Breast epithelium (tissue), 4 donors: ENCODE measurements around the gene DCBLD1. TPM values are rescaled to one million over a fixed set of nuclear protein-coding genes. Genes with fewer than 3 reads are reported as not detected.

Experiments
- DNase-seq, 2 donors: peaks; one replicate each; pipeline ENCODE4 v3.0.0-alpha.2; 2019; ENCODE audit warnings: low spot score in 2 of 2
- H3K27ac ChIP-seq, 2 donors: fragments of 200-600 bp; sonication (generic) in 1 of 2; one replicate each; pipeline ENCODE4 v1.5.1; 2016 to 2019; ENCODE audit warnings: mild to moderate bottlenecking in 1 of 2
- H3K27me3 ChIP-seq, 2 donors: fragments of 200-600 bp; sonication (generic) in 1 of 2; one replicate each; pipeline versions ENCODE4 v1.5.1 to v1.6.0; 2017 to 2019; ENCODE audit warnings: control low read depth in 1 of 2, mild to moderate bottlenecking in 1 of 2
- H3K36me3 ChIP-seq: fragments of 200-600 bp; one replicate; pipeline ENCODE4 v1.5.1; 2019
- H3K4me1 ChIP-seq, 2 donors: fragments of 200-600 bp; sonication (generic); one replicate each; pipeline ENCODE4 v1.5.1; 2016 to 2019; ENCODE audit warnings: control low read depth in 1 of 2
- H3K4me3 ChIP-seq, 3 donors: fragments of 200-600 bp; sonication (generic); 1 replicate in 2 of 3; 2 replicates in 1 of 3; pipeline ENCODE4 v1.5.1; 2016 to 2019; ENCODE audit warnings: mild to moderate bottlenecking in 3 of 3, moderate library complexity in 2 of 3
- H3K9me3 ChIP-seq, 2 donors: fragments of 200-600 bp; sonication (generic) in 1 of 2; one replicate each; pipeline ENCODE4 v1.5.1; 2016 to 2019; ENCODE audit warnings: control low read depth in 1 of 2
- CTCF ChIP-seq, 3 donors: fragments of 450-650 bp; IDR thresholded peaks; one replicate each; pipeline ENCODE4 v1.5.1; 2016 to 2017; ENCODE audit warnings: antibody characterized with exemption in 3 of 3, mild to moderate bottlenecking in 3 of 3, moderate library complexity in 3 of 3
- POLR2A ChIP-seq: fragments of 450-650 bp; IDR thresholded peaks from one replicate; pipeline ENCODE4 v1.6.1; 2016; ENCODE audit warnings: antibody characterized with exemption, mild to moderate bottlenecking, moderate library complexity
- POLR2AphosphoS5 ChIP-seq, 3 donors: sonication (generic); formaldehyde crosslinking; IDR thresholded peaks; one replicate each; pipeline ENCODE4 v1.6.1; 2017; ENCODE audit warnings: antibody characterized with exemption in 3 of 3
- intact Hi-C: fragments of 100-400 bp; cut with DNase I; formaldehyde crosslinking; loops from one replicate; pipeline ENCODE4 v1.15.1; 2023; ENCODE audit warnings: low total_unique reads
- total RNA-seq, 3 donors: library from RNA; depleted of rRNA; stranded (reverse); fragments of >200 nt; gene quantifications; one replicate each; pipeline ENCODE4 v1.1.0, GENCODE V29; 2016

The DCBLD1 gene
- total RNA-seq, 3 donors from 2014 or later: 10.4 to 16.0 (median 11.8) TPM

DNA sequence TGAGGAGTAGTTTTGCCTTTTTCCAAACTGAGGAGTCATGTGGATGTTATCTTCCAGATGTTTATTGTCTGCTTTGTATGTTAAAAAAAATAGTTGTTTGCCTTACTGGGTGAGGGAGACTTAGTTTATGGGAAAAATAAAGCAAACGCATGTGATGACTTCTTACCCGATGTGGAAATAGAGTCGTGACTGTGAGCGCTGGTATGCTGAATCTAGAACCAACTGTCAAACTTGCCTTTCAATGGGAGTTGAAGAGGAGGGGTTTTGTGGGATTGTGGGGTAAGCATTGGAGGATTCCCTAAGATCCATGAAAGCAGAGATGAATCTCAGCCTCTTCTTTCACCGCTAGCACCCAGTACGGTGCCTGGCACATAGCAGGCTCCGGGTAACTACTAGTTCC, 5.3 kb downstream of the DCBLD1 start:
- H3K4me3 ChIP-seq: no peak overlapping the region
- H3K36me3 ChIP-seq: no peaks in the 10 kb centered on the region
- no peaks in the 10 kb centered on the region for H3K9me3 ChIP-seq
- intact Hi-C loops: no loop called here
- no peak overlapping the region for H3K27ac ChIP-seq
- no peak for TF ChIP-seq POLR2AphosphoS5 (IDR thresholded peaks at IDR 0.05)
- TF ChIP-seq CTCF (IDR thresholded peaks at IDR 0.05): no peak
- no peak for TF ChIP-seq POLR2A
- no peaks in the 10 kb centered on the region for H3K27me3 ChIP-seq
- no peaks in the 10 kb centered on the region for H3K4me1 ChIP-seq
- no peak for DNase-seq

DNA sequence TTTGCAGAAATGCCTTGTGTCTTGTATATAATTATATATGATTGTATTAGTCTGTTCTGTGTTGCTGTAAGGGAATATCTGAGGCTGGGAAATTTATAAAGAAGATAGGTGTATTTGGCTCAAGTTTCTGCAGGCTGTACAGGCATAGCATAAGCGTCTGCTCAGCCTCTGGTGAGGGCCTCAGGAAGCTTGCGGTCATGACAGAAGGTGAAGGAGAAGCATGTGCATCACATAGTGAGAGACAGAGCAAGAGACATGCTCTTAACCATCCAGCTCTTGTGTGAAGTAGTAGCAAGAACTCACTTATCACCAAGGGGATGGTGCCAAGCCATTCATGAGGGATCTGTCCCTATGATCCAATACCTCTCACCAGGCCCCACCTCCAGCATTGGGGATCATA, 6.5 kb downstream of the DCBLD1 start:
- DNase-seq: no peak
- Histone ChIP-seq H3K27ac (no peak overlapping the region), H3K27me3 (no peaks in the 10 kb centered on the region), H3K4me1 (no peaks in the 10 kb centered on the region), H3K4me3 (no peak overlapping the region), H3K36me3 (no peaks in the 10 kb centered on the region), H3K9me3 (no peaks in the 10 kb centered on the region)
- intact Hi-C loops: no loop called here
- TF ChIP-seq POLR2A (no peak), CTCF (IDR thresholded peaks at IDR 0.05) (no peak), POLR2AphosphoS5 (IDR thresholded peaks at IDR 0.05) (no peak)

DNA sequence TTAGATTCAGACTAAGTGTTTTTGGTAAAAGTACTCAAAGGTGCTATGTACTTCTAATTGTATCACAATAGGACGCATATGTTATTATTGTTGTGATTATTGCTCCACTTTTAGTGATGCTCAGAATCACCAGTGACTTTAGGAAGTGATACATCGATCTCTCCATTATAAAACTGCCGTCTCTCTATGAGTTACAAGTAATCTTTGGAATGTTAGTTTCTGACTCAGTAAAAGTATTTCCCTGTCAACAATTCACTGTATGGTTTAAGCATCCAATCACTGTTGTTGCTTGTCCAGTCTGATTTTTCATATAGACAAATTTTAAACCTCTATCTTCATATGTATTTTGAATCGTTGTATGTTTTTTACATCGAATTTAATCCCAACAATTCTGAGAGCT, 9.4 kb downstream of the DCBLD1 start:
- intact Hi-C loops: no loop called here
- Histone ChIP-seq H3K27ac (no peak overlapping the region), H3K9me3 (no peaks in the 10 kb centered on the region)

GRCh38 chr6:117493470-117493869, 11.0 kb downstream of the DCBLD1 start:
- no peak overlapping the region for H3K27ac ChIP-seq
- no peaks in the 10 kb centered on the region for H3K9me3 ChIP-seq
- intact Hi-C loops: no loop called here
- no peaks in the 10 kb centered on the region for H3K27me3 ChIP-seq
- no peak for DNase-seq
- no peaks in the 10 kb centered on the region for H3K36me3 ChIP-seq
- TF ChIP-seq POLR2AphosphoS5 (IDR thresholded peaks at IDR 0.05) (no peak), POLR2A (no peak), CTCF (IDR thresholded peaks at IDR 0.05) (no peak)
- no peaks in the 10 kb centered on the region for H3K4me1 ChIP-seq
- H3K4me3 ChIP-seq: no peak overlapping the region

More for the DNA sequence above, 9.4 kb downstream of the DCBLD1 start:
- DNase-seq: no peak
- no peaks in the 10 kb centered on the region for H3K36me3 ChIP-seq
- H3K27me3 ChIP-seq: no peaks in the 10 kb centered on the region
- H3K4me1 ChIP-seq: no peaks in the 10 kb centered on the region
- no peak overlapping the region for H3K4me3 ChIP-seq
- TF ChIP-seq CTCF (IDR thresholded peaks at IDR 0.05) (no peak), POLR2AphosphoS5 (IDR thresholded peaks at IDR 0.05) (no peak), POLR2A (no peak)

GRCh38 chr6:117494283-117494682, 11.8 kb downstream of the DCBLD1 start:
- Histone ChIP-seq H3K9me3 (no peaks in the 10 kb centered on the region), H3K27ac (no peak overlapping the region), H3K4me1 (no peaks in the 10 kb centered on the region), H3K27me3 (no peaks in the 10 kb centered on the region), H3K36me3 (no peaks in the 10 kb centered on the region), H3K4me3 (no peak overlapping the region)
- DNase-seq: no peak
- no peak for TF ChIP-seq POLR2AphosphoS5 (IDR thresholded peaks at IDR 0.05)
- TF ChIP-seq CTCF (IDR thresholded peaks at IDR 0.05): no peak
- TF ChIP-seq POLR2A: no peak
- intact Hi-C loops: no loop called here
